Neural crest cell (in vitro differentiated cells): ENCODE results near the gene VPS26A. TPM values are rescaled to one million over a fixed set of nuclear protein-coding genes. Genes with fewer than 3 reads are reported as not detected.
"Not testable (repeated sequence)": the region's sequence is repeated elsewhere in the genome, so short reads cannot be mapped to it uniquely, and the experiment has no call there.

ENCODE experiments used
- DNase-seq: peaks from one replicate; pipeline ENCODE4 v3.0.0; 2021; ENCODE audit warnings: low read depth, mixed read lengths, low spot score
- H3K27ac Mint-ChIP-seq: one replicate; pipeline ENCODE4 v1.8.0; 2021; ENCODE audit warnings: mild to moderate bottlenecking, mixed read lengths; ENCODE audit not compliant: unreplicated experiment
- H3K27me3 Mint-ChIP-seq: 2 replicates; pipeline ENCODE4 v1.8.0; 2021; ENCODE audit warnings: low read depth, mild to moderate bottlenecking, mixed read lengths
- H3K36me3 Mint-ChIP-seq: 2 replicates; pipeline ENCODE4 v1.8.0; 2021; ENCODE audit warnings: low read depth, mild to moderate bottlenecking, mixed read lengths
- H3K4me1 Mint-ChIP-seq: 2 replicates; pipeline ENCODE4 v1.8.0; 2021; ENCODE audit warnings: mixed read lengths
- H3K4me3 Mint-ChIP-seq: one replicate; pipeline ENCODE4 v1.8.0; 2021; ENCODE audit warnings: mild to moderate bottlenecking, mixed read lengths
- H3K9me3 Mint-ChIP-seq: 2 replicates; pipeline ENCODE4 v1.8.0; 2021; ENCODE audit warnings: mixed read lengths
- CTCF ChIP-seq: fragments of 200-600 bp; sonication (generic); conservative IDR thresholded peaks from 2 replicates; pipeline ENCODE4 v1.5.0; 2021; ENCODE audit warnings: antibody characterized with exemption, mild to moderate bottlenecking
- total RNA-seq: library from RNA; stranded (reverse); gene quantifications from 2 replicates; pipeline ENCODE4 v1.2.1, GENCODE V29; 2021

Gene VPS26A
- total RNA-seq, 1 donor from 2014 or later = 63.2 TPM

GRCh38 chr10:69160809-69161241 lies 36.8 kb downstream of the VPS26A start:
- Mint-ChIP-seq H3K27me3 (no peaks in the 10 kb centered on the region), H3K4me1 (no peaks in the 10 kb centered on the region), H3K36me3 (peaks cover 7% of the 10 kb centered on the region), H3K27ac (no peak overlapping the region), H3K4me3 (no peak overlapping the region), H3K9me3 (no peaks in the 10 kb centered on the region)
- TF ChIP-seq CTCF = no peak
- DNase-seq = no peak

DNA sequence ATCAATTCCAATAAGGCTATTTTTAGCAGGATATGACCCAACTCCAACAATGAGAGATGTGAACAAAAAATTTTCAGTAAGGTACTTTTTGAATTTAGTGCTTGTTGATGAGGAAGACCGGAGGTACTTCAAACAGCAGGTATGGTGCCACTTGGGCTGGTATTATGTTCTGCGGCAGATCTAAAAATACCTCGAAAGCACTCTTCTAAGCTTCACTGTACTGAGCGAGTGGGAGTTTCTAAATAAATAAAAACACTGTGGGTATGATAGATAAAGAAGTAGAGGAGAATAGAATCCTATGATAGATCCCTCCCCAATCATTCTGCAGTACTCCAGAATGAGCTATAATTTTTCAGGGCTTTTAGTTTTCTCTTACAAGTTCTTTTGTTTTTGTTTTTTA lies 44.5 kb downstream of the VPS26A start:
- H3K27ac Mint-ChIP-seq = no peak overlapping the region
- no peaks in the 10 kb centered on the region for H3K9me3 Mint-ChIP-seq
- H3K27me3 Mint-ChIP-seq = no peaks in the 10 kb centered on the region
- no peak for DNase-seq
- TF ChIP-seq CTCF = no peak
- H3K36me3 Mint-ChIP-seq = peaks cover 3% of the 10 kb centered on the region
- no peaks in the 10 kb centered on the region for H3K4me1 Mint-ChIP-seq
- no peak overlapping the region for H3K4me3 Mint-ChIP-seq

GRCh38 chr10:69172241-69172982 lies 48.4 kb downstream of the VPS26A start:
- Mint-ChIP-seq H3K27ac (no peak overlapping the region), H3K4me1 (no peaks in the 10 kb centered on the region), H3K36me3 (no peaks in the 10 kb centered on the region), H3K9me3 (no peaks in the 10 kb centered on the region), H3K4me3 (no peak overlapping the region), H3K27me3 (no peaks in the 10 kb centered on the region)
- DNase-seq = no peak
- no peak for TF ChIP-seq CTCF

DNA sequence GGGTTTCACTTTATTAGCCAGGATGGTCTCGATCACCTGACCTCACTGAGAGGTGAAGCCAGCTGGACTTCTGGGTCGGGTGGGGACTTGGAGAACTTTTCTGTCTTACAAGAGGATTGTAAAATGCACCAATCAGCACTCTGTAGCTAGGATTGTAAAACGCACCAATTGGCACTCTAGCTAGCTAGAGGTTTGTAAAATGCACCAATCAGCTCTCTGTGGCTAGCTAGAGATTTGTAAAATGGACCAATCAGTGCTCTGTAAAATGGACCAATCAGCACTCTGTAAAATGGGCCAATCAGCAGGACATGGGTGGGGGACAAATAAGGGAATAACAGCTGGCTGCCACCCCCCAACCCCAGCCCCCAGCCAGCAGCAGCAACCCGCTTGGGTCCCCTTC lies 51.3 kb downstream of the VPS26A start:
- not testable (repeated sequence) for H3K9me3 Mint-ChIP-seq

DNA sequence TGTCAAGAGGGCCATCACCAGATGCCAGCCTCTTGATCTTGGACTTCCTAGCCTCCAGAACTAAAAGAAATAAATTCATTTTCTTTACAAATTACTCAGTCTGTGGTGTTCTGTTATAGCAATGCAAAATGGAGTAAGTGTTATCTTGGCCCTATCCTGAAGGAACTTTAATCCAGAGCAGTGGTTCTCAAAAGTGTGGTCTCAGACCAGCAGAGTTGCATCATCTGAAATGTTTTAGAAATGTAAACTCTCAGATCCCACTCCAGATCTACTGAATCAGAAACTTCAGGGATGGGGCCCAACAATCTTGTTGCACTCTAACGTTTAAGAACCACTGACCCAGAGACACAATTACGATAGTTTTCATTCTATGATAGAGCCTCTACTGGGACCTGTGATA lies 52.8 kb downstream of the VPS26A start:
- Mint-ChIP-seq H3K36me3 (no peaks in the 10 kb centered on the region), H3K4me1 (peaks cover 19% of the 10 kb centered on the region)
- TF ChIP-seq CTCF = no peak

More for the DNA sequence above, 51.3 kb downstream of the VPS26A start:
- not testable (repeated sequence) for DNase-seq, H3K4me3 Mint-ChIP-seq, H3K4me1 Mint-ChIP-seq, H3K27me3 Mint-ChIP-seq, H3K27ac Mint-ChIP-seq, H3K36me3 Mint-ChIP-seq

GRCh38 chr10:69179089-69179742 lies 55.2 kb downstream of the VPS26A start:
- Mint-ChIP-seq H3K9me3 (no peaks in the 10 kb centered on the region), H3K36me3 (no peaks in the 10 kb centered on the region), H3K27ac (peak overlapping the region; percentile 100), H3K4me3 (peak overlapping the region; percentile 94), H3K27me3 (no peaks in the 10 kb centered on the region), H3K4me1 (peaks cover 22% of the 10 kb centered on the region)
- no peak for DNase-seq
- TF ChIP-seq CTCF = no peak

More for the DNA sequence above, 52.8 kb downstream of the VPS26A start:
- Mint-ChIP-seq H3K4me3 (peak overlapping the region; percentile 8), H3K27me3 (no peaks in the 10 kb centered on the region), H3K27ac (no peak overlapping the region), H3K9me3 (no peaks in the 10 kb centered on the region)
- DNase-seq = no peak
